Calu3 (cell line): ENCODE measurements around the gene PRDX3. TPM values are rescaled to one million over a fixed set of nuclear protein-coding genes. Genes with fewer than 3 reads are reported as not detected.

ENCODE experiments used
- BruUV-seq: library from RNA; stranded (reverse); fragments of 400-500 nt; replicated peaks from 2 replicates; lab custom pipeline; 2021; lab: Mats Ljungman, UMichigan
- CTCF ChIA-PET: fragments of 300-600 bp; sonication (Branson Sonifier 250); formaldehyde crosslinking; loops from one replicate; lab custom pipeline; 2022; ENCODE audit warnings: antibody characterized with exemption; lab: Charles Lee
- DNase-seq: peaks from one replicate; pipeline ENCODE4 v3.0.0; 2022
- H3K27ac Mint-ChIP-seq: one replicate; pipeline ENCODE4 v1.8.0; 2022; ENCODE audit warnings: mixed read lengths; ENCODE audit not compliant: unreplicated experiment
- H3K27me3 Mint-ChIP-seq: one replicate; pipeline ENCODE4 v1.8.0; 2022; ENCODE audit warnings: mixed read lengths; ENCODE audit not compliant: unreplicated experiment
- H3K36me3 Mint-ChIP-seq: one replicate; pipeline ENCODE4 v1.8.0; 2022; ENCODE audit warnings: mild to moderate bottlenecking, moderate library complexity, mixed read lengths; ENCODE audit not compliant: insufficient read depth, unreplicated experiment
- H3K4me1 Mint-ChIP-seq: one replicate; pipeline ENCODE4 v1.8.0; 2022; ENCODE audit warnings: mild to moderate bottlenecking, low read depth, mixed read lengths; ENCODE audit not compliant: unreplicated experiment
- H3K4me3 Mint-ChIP-seq: one replicate; pipeline ENCODE4 v1.8.0; 2022; ENCODE audit warnings: mild to moderate bottlenecking, low read depth, moderate library complexity, mixed read lengths; ENCODE audit not compliant: unreplicated experiment
- H3K9me3 Mint-ChIP-seq: one replicate; pipeline ENCODE4 v1.8.0; 2022; ENCODE audit warnings: low read depth, mixed read lengths; ENCODE audit not compliant: unreplicated experiment
- intact Hi-C: fragments of 100-400 bp; cut with micrococcal nuclease; formaldehyde crosslinking; loops from one replicate; pipeline ENCODE4 v1.10.0; 2022; ENCODE audit not compliant: unreplicated experiment
- total RNA-seq: library from RNA; stranded (reverse); gene quantifications from 2 replicates; pipeline ENCODE4 v1.2.3, GENCODE V29; 2022
- TF ChIP-seq, protein P1 (sequence below): fragments of 200-600 bp; IDR thresholded peaks from one replicate; pipeline ENCODE4 v1.8.0; 2022; ENCODE audit warnings: antibody characterized with exemption; ENCODE audit not compliant: unreplicated experiment

Gene PRDX3
- total RNA-seq, 1 experiment from 2014 or later: 114 TPM

DNA sequence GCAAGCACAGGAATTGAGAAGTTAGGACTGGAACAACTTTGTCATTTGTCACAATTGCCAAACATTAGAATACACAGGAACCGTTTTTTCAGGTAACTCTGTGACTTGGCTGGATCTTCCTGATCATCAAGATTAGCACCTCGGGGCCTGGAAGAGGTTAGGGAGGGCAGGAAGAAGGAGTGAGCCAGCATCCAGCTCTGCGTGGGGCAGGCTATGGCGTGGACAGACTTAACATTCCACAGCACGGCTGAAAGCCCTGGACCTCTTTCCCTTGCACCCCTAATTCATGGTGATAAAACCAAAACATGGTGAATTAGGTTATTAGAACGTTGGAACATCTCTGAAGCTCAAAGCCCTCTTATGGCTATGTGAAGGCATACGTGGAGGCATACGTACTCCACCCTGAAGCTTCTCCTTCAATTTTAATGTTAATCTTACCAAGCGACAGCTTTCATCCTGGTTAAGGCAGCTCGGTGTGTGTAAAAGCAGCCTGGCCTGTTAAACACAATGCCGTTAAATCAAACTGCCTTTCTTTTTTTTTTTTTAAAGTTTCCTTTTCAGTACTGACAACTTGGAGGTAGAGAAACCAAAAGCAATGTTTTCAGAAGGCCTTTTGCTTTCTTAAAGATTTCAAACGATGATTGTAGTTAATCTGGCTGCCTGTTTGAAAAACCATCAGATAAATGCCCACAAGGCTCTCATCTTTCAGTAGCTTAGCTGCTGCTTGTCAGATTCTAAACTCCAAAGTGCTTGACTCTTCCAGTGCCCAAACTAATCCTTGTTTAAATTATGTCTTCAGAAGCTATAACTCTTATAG lies 33.2 kb upstream of the PRDX3 start:
- no peak overlapping the region for H3K4me3 Mint-ChIP-seq
- H3K9me3 Mint-ChIP-seq: no peaks in the 10 kb centered on the region
- peaks cover 8% of the 10 kb centered on the region for H3K27me3 Mint-ChIP-seq
- CTCF ChIA-PET: interaction anchor here (0.5 kb wide), 1 partner anchor 58 kb away, joined by 4 read pairs; no protein-coding TSS in a partner anchor
- DNase-seq: no peak
- BruUV-seq: no TSS peak
- peaks cover 16% of the 10 kb centered on the region for H3K36me3 Mint-ChIP-seq
- TF ChIP-seq, protein P1, sequence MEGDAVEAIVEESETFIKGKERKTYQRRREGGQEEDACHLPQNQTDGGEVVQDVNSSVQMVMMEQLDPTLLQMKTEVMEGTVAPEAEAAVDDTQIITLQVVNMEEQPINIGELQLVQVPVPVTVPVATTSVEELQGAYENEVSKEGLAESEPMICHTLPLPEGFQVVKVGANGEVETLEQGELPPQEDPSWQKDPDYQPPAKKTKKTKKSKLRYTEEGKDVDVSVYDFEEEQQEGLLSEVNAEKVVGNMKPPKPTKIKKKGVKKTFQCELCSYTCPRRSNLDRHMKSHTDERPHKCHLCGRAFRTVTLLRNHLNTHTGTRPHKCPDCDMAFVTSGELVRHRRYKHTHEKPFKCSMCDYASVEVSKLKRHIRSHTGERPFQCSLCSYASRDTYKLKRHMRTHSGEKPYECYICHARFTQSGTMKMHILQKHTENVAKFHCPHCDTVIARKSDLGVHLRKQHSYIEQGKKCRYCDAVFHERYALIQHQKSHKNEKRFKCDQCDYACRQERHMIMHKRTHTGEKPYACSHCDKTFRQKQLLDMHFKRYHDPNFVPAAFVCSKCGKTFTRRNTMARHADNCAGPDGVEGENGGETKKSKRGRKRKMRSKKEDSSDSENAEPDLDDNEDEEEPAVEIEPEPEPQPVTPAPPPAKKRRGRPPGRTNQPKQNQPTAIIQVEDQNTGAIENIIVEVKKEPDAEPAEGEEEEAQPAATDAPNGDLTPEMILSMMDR: no peak
- peaks cover 11% of the 10 kb centered on the region for H3K4me1 Mint-ChIP-seq
- intact Hi-C loops: no loop called here
- no peak overlapping the region for H3K27ac Mint-ChIP-seq

DNA sequence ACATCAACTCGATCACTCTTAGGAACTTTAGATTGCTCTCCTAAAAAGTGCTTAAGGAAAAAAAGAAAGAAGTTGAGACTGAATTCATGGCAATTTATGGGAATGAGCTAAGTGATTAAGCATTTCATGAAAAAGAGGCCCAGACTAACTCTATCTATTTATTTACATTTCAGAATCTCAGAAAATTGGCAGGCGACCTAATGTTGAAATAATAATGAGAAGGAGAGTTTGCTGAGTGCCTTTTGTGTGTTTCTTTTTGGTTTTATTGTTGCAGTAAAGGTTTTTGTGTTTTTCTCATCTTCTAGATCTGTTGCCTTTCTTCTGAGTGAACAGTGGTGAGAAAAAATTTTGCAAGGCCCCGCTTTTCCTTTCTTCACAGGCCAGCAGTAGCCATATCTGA lies 32.6 kb upstream of the PRDX3 start:
- CTCF ChIA-PET: interaction anchor here (0.5 kb wide), 1 partner anchor 57 kb away, joined by 4 read pairs; no protein-coding TSS in a partner anchor
- peaks cover 8% of the 10 kb centered on the region for H3K27me3 Mint-ChIP-seq
- TF ChIP-seq, protein P1: no peak
- H3K9me3 Mint-ChIP-seq: no peaks in the 10 kb centered on the region
- intact Hi-C loops: no loop called here
- peaks cover 22% of the 10 kb centered on the region for H3K36me3 Mint-ChIP-seq
- BruUV-seq: no TSS peak
- H3K4me1 Mint-ChIP-seq: peaks cover 16% of the 10 kb centered on the region
- DNase-seq: no peak
- H3K27ac Mint-ChIP-seq: no peak overlapping the region
- H3K4me3 Mint-ChIP-seq: no peak overlapping the region

DNA sequence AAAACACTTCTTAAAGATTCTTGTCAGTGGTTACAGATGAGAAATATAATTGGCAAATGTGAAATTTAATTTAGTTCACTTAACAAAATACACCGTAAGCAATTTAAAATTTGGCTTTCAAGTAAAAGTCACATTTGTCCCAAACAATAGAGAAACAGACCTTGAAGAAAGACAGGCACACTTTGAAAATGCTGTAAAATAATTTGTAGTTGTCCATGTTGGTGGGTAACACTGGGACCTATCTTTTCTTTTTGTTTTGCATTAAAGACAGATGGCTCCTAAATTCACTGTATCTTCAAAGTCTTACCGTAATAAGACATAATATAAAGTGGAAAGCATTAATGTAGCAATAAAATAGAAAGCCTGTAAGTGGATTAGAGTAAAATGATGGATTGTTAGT lies 32.0 kb upstream of the PRDX3 start:
- BruUV-seq: no TSS peak
- Mint-ChIP-seq H3K27ac (no peak overlapping the region), H3K4me3 (no peak overlapping the region), H3K9me3 (no peaks in the 10 kb centered on the region), H3K4me1 (peaks cover 19% of the 10 kb centered on the region), H3K36me3 (peaks cover 26% of the 10 kb centered on the region), H3K27me3 (peaks cover 8% of the 10 kb centered on the region)
- TF ChIP-seq, protein P1: no peak
- intact Hi-C loops: no loop called here
- CTCF ChIA-PET: no interaction called here
- no peak for DNase-seq

DNA sequence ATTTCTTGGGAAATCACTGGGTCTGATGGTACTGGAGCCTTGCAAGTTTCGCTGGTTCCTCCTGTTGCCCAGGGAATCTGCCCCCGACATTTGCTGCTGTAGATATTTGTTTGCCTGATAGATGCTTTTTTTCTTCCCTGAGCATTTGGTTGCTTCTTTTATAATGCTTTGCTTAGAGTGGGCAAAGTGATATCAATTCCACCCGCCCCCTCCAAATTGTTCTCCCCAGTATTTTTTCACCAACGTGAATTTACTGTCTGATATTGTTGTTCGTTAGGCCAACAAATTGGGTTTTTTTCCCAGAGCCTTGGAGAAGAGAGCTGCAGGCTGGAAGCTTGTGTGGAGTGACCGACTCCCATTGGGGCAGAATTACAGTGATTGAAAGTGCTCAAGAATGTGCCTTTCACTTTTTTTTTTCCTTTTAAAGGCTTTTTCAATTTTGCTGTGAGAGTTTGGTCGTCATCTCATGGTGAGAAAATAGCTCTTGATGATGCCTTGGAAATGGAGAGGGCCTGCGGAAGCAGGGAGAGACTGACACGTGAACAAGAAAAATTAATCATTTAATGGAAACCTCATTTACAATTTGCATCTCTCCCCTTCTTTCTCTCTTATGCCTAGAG lies 31.2 kb upstream of the PRDX3 start:
- no peak for DNase-seq
- no TSS peak for BruUV-seq
- TF ChIP-seq, protein P1: no peak
- peaks cover 8% of the 10 kb centered on the region for H3K27me3 Mint-ChIP-seq
- H3K36me3 Mint-ChIP-seq: peaks cover 26% of the 10 kb centered on the region
- no peaks in the 10 kb centered on the region for H3K9me3 Mint-ChIP-seq
- H3K4me1 Mint-ChIP-seq: peaks cover 19% of the 10 kb centered on the region
- intact Hi-C loops: loop anchor here (10.0 kb wide), 1 partner anchor 65 kb away; no protein-coding TSS in a partner anchor
- peak overlapping the region; percentile 83 for H3K4me3 Mint-ChIP-seq
- CTCF ChIA-PET: interaction anchor here (0.6 to 1.4 kb wide), 4 partner anchors 10 to 213 kb away, joined by 3 to 7 read pairs (median 4); no protein-coding TSS in a partner anchor
- no peak overlapping the region for H3K27ac Mint-ChIP-seq
